SJSA1 (cell line): ENCODE results near the gene CASQ2. TPM values are rescaled to one million over a fixed set of nuclear protein-coding genes. Genes with fewer than 3 reads are reported as not detected.

Experiments used
- DNase-seq, 2 experiments: peaks; one replicate each; pipeline ENCODE4 v3.0.0-alpha.2; 2015 to 2020; ENCODE audit warnings: low spot score in 2 of 2, low read depth in 1 of 2
- H3K27ac ChIP-seq: fragments of 250-450 bp; sonication (Bioruptor Pico); 2 replicates; pipeline ENCODE4 v1.5.1; 2020; ENCODE audit warnings: mild to moderate bottlenecking, moderate library complexity
- H3K27me3 ChIP-seq: fragments of 250-450 bp; sonication (Bioruptor Pico); replicated peaks from 2 replicates; pipeline ENCODE4 v1.5.1; 2020; ENCODE audit warnings: mild to moderate bottlenecking, moderate library complexity
- H3K36me3 ChIP-seq: fragments of 250-450 bp; sonication (Bioruptor Pico); 2 replicates; pipeline ENCODE4 v1.5.1; 2020; ENCODE audit warnings: mild to moderate bottlenecking
- H3K4me1 ChIP-seq: fragments of 250-450 bp; sonication (Bioruptor Pico); replicated peaks from 2 replicates; pipeline ENCODE4 v1.6.1; 2021; ENCODE audit warnings: mild to moderate bottlenecking
- H3K4me3 ChIP-seq: fragments of 250-450 bp; sonication (Bioruptor Pico); 2 replicates; pipeline ENCODE4 v1.5.1; 2020; ENCODE audit warnings: mild to moderate bottlenecking
- H3K9me3 ChIP-seq: fragments of 250-450 bp; sonication (Bioruptor Pico); replicated peaks from 2 replicates; pipeline ENCODE4 v1.5.1; 2020; ENCODE audit warnings: mild to moderate bottlenecking
- total RNA-seq: library from RNA; depleted of rRNA; stranded (reverse); fragments of >200 nt; shearing (Covaris generic); gene quantifications from 2 replicates; pipeline ENCODE4 v1.2.3, GENCODE V29; 2014

Gene CASQ2
- total RNA-seq, 1 experiment from 2014 or later = not detected

GRCh38 chr1:115685029-115685705 is 83.3 kb downstream of the CASQ2 start:
- Histone ChIP-seq H3K36me3 (peaks cover 64% of the 10 kb centered on the region), H3K4me3 (no peak overlapping the region), H3K9me3 (no peaks in the 10 kb centered on the region), H3K27me3 (no peaks in the 10 kb centered on the region), H3K27ac (no peak overlapping the region), H3K4me1 (no peaks in the 10 kb centered on the region)
- DNase-seq = no peak

- H3K27ac ChIP-seq = no peak overlapping the region
- no peak for DNase-seq
- H3K4me3 ChIP-seq = no peak overlapping the region
- peaks cover 5% of the 10 kb centered on the region; the same call in 1 of the 2 replicates for H3K4me1 ChIP-seq
- H3K27me3 ChIP-seq = no peaks in the 10 kb centered on the region
- H3K9me3 ChIP-seq = no peaks in the 10 kb centered on the region
- H3K36me3 ChIP-seq = peaks cover 52% of the 10 kb centered on the region
Measured at GRCh38 chr1:115682792-115683191, 85.7 kb downstream of the CASQ2 start.

- H3K27ac ChIP-seq = no peak overlapping the region
- no peak overlapping the region for H3K4me3 ChIP-seq
- no peaks in the 10 kb centered on the region for H3K9me3 ChIP-seq
- no peaks in the 10 kb centered on the region for H3K27me3 ChIP-seq
- H3K36me3 ChIP-seq = peaks cover 39% of the 10 kb centered on the region
- no peak for DNase-seq
- peaks cover 5% of the 10 kb centered on the region; the same call in 1 of the 2 replicates for H3K4me1 ChIP-seq
Measured at GRCh38 chr1:115680730-115681111, 87.8 kb downstream of the CASQ2 start.

GRCh38 chr1:115679141-115679611 is 89.3 kb downstream of the CASQ2 start:
- H3K36me3 ChIP-seq = peaks cover 23% of the 10 kb centered on the region
- no peak for DNase-seq
- no peak overlapping the region for H3K4me3 ChIP-seq
- H3K4me1 ChIP-seq = peaks cover 5% of the 10 kb centered on the region; the same call in 1 of the 2 replicates
- H3K9me3 ChIP-seq = no peaks in the 10 kb centered on the region
- H3K27me3 ChIP-seq = no peaks in the 10 kb centered on the region
- H3K27ac ChIP-seq = no peak overlapping the region

- peaks cover 5% of the 10 kb centered on the region; the same call in 1 of the 2 replicates for H3K4me1 ChIP-seq
- no peak for DNase-seq
Measured at GRCh38 chr1:115678141-115678540, 90.4 kb downstream of the CASQ2 start.

GRCh38 chr1:115677565-115677964 is 90.9 kb downstream of the CASQ2 start:
- Histone ChIP-seq H3K4me1 (peaks cover 5% of the 10 kb centered on the region; the same call in 1 of the 2 replicates), H3K27ac (no peak overlapping the region), H3K9me3 (no peaks in the 10 kb centered on the region), H3K4me3 (no peak overlapping the region), H3K27me3 (no peaks in the 10 kb centered on the region), H3K36me3 (peaks cover 10% of the 10 kb centered on the region)
- DNase-seq = no peak

More at GRCh38 chr1:115678141-115678540, 90.4 kb downstream of the CASQ2 start:
- no peak overlapping the region for H3K27ac ChIP-seq
- H3K27me3 ChIP-seq = no peaks in the 10 kb centered on the region
- no peaks in the 10 kb centered on the region for H3K9me3 ChIP-seq
- H3K36me3 ChIP-seq = peaks cover 15% of the 10 kb centered on the region
- H3K4me3 ChIP-seq = no peak overlapping the region

- no peak for DNase-seq
- Histone ChIP-seq H3K4me3 (no peak overlapping the region), H3K4me1 (peaks cover 5% of the 10 kb centered on the region; the same call in 1 of the 2 replicates), H3K36me3 (peaks cover 6% of the 10 kb centered on the region), H3K9me3 (no peaks in the 10 kb centered on the region), H3K27ac (no peak overlapping the region), H3K27me3 (no peaks in the 10 kb centered on the region)
Measured at GRCh38 chr1:115677182-115677555, 91.3 kb downstream of the CASQ2 start.

- peaks cover 6% of the 10 kb centered on the region for H3K4me1 ChIP-seq
- no peak for DNase-seq
- no peaks in the 10 kb centered on the region for H3K9me3 ChIP-seq
- no peaks in the 10 kb centered on the region for H3K27me3 ChIP-seq
- no peak overlapping the region for H3K27ac ChIP-seq
- peaks cover 8% of the 10 kb centered on the region for H3K36me3 ChIP-seq
- no peak overlapping the region for H3K4me3 ChIP-seq
Measured at GRCh38 chr1:115676498-115677181, 91.9 kb downstream of the CASQ2 start.

- Histone ChIP-seq H3K9me3 (peaks cover 10% of the 10 kb centered on the region), H3K4me1 (peaks cover 35% of the 10 kb centered on the region), H3K4me3 (no peak overlapping the region)
Measured at GRCh38 chr1:115672224-115673009, 96.1 kb downstream of the CASQ2 start.

GRCh38 chr1:115671176-115671934 is 97.2 kb downstream of the CASQ2 start:
- Histone ChIP-seq H3K36me3 (peaks cover 40% of the 10 kb centered on the region), H3K27me3 (no peaks in the 10 kb centered on the region), H3K4me3 (no peak overlapping the region), H3K27ac (no peak overlapping the region), H3K4me1 (peaks cover 35% of the 10 kb centered on the region), H3K9me3 (peaks cover 10% of the 10 kb centered on the region)
- no peak for DNase-seq

More at GRCh38 chr1:115672224-115673009, 96.1 kb downstream of the CASQ2 start:
- no peak for DNase-seq
- Histone ChIP-seq H3K36me3 (peaks cover 30% of the 10 kb centered on the region), H3K27ac (no peak overlapping the region), H3K27me3 (no peaks in the 10 kb centered on the region)

GRCh38 chr1:115670476-115671175 is 97.9 kb downstream of the CASQ2 start:
- peaks cover 10% of the 10 kb centered on the region for H3K9me3 ChIP-seq
- no peaks in the 10 kb centered on the region for H3K27me3 ChIP-seq
- H3K36me3 ChIP-seq = peaks cover 47% of the 10 kb centered on the region
- H3K27ac ChIP-seq = no peak overlapping the region
- H3K4me3 ChIP-seq = no peak overlapping the region
- H3K4me1 ChIP-seq = peaks cover 35% of the 10 kb centered on the region
- DNase-seq = no peak

GRCh38 chr1:115669886-115670285 is 98.6 kb downstream of the CASQ2 start:
- peaks cover 35% of the 10 kb centered on the region for H3K4me1 ChIP-seq
- H3K4me3 ChIP-seq = no peak overlapping the region
- no peak overlapping the region for H3K27ac ChIP-seq
- H3K9me3 ChIP-seq = peaks cover 10% of the 10 kb centered on the region
- peaks cover 55% of the 10 kb centered on the region for H3K36me3 ChIP-seq
- no peaks in the 10 kb centered on the region for H3K27me3 ChIP-seq
- no peak for DNase-seq
